BJ (cell line): ENCODE results near the gene BICC1. TPM values are rescaled to one million over a fixed set of nuclear protein-coding genes. Genes with fewer than 3 reads are reported as not detected.

Experiments
- CTCF ChIA-PET: fragments of 350-600 bp; formaldehyde crosslinking; extraction: SDS; loops from one replicate; lab custom pipeline; 2021; ENCODE audit warnings: antibody characterized with exemption, inconsistent platforms; lab: Yijun Ruan, JAX
- POLR2A ChIA-PET: fragments of 300-600 bp; sonication (Branson Sonifier 250); formaldehyde crosslinking; extraction: SDS; loops from one replicate; lab custom pipeline; 2021; ENCODE audit warnings: antibody characterized with exemption; lab: Charles Lee
- DNase-seq: peaks from one replicate; pipeline ENCODE4 v3.0.0-alpha.2; 2011; ENCODE audit warnings: low read depth
- H3K27me3 ChIP-seq: 2 replicates; pipeline ENCODE4 v1.6.0; 2011; ENCODE audit warnings: low read length; ENCODE audit not compliant: control insufficient read depth, insufficient read depth
- H3K36me3 ChIP-seq: 2 replicates; pipeline ENCODE4 v1.5.1; 2011; ENCODE audit warnings: low read length; ENCODE audit not compliant: control insufficient read depth, insufficient read depth
- H3K4me3 ChIP-seq: 2 replicates; pipeline ENCODE4 v1.5.1; 2011; ENCODE audit warnings: low read depth, mild to moderate bottlenecking, control low read depth, low read length
- CTCF ChIP-seq: IDR thresholded peaks from 2 replicates; pipeline ENCODE4 v1.5.1; 2011; ENCODE audit warnings: low read depth, mild to moderate bottlenecking, control low read depth, inconsistent platforms, low read length, moderate library complexity; ENCODE audit not compliant: insufficient read depth
- polyA plus RNA-seq: library from polyadenylated mRNA; depleted of rRNA; stranded (reverse); fragments of >200 nt; gene quantifications from 2 replicates; pipeline ENCODE4 v1.2.3, GENCODE V29; 2011

BICC1 gene
- polyA plus RNA-seq, 1 experiment, result 27.0 TPM

GRCh38 chr10:58740620-58741369 lies 228.1 kb downstream of the BICC1 start:
- no peak for DNase-seq
- Histone ChIP-seq H3K36me3 (no peaks in the 10 kb centered on the region; the same call in 1 of the 2 replicates), H3K27me3 (no peaks in the 10 kb centered on the region), H3K4me3 (no peak overlapping the region)
- CTCF ChIA-PET, result no interaction called here
- TF ChIP-seq CTCF, result no peak
- POLR2A ChIA-PET, result no interaction called here

GRCh38 chr10:58741673-58742072 lies 229.0 kb downstream of the BICC1 start:
- CTCF ChIA-PET, result no interaction called here
- POLR2A ChIA-PET, result no interaction called here
- TF ChIP-seq CTCF, result no peak
- H3K27me3 ChIP-seq, result no peaks in the 10 kb centered on the region
- no peak for DNase-seq
- H3K36me3 ChIP-seq, result no peaks in the 10 kb centered on the region
- H3K4me3 ChIP-seq, result no peak overlapping the region

- TF ChIP-seq CTCF, result no peak
- Histone ChIP-seq H3K27me3 (no peaks in the 10 kb centered on the region), H3K36me3 (no peaks in the 10 kb centered on the region), H3K4me3 (no peak overlapping the region)
- DNase-seq, result no peak
- ChIA-PET POLR2A (no interaction called here), CTCF (interaction anchor here (0.6 to 1.7 kb wide), 3 partner anchors 10 to 41 kb away, joined by 3 to 7 read pairs (median 4); no protein-coding TSS in a partner anchor)
These were observed 229.5 kb downstream of the BICC1 start for GRCh38 chr10:58742141-58742540.

- no peak for DNase-seq
- ChIA-PET POLR2A (interaction anchor here (0.6 kb wide), 1 partner anchor 90 kb away, joined by 5 read pairs; no protein-coding TSS in a partner anchor), CTCF (interaction anchor here (0.6 to 1.7 kb wide), 3 partner anchors 18 to 329 kb away, joined by 3 to 7 read pairs (median 3); no protein-coding TSS in a partner anchor)
These were observed 230.9 kb downstream of the BICC1 start for GRCh38 chr10:58743466-58744115.

More at GRCh38 chr10:58743466-58744115, 230.9 kb downstream of the BICC1 start:
- TF ChIP-seq CTCF, result no peak
- Histone ChIP-seq H3K27me3 (no peaks in the 10 kb centered on the region), H3K4me3 (no peak overlapping the region), H3K36me3 (no peaks in the 10 kb centered on the region)
